ENCODE data around the gene IQGAP2. TPM values are rescaled to one million over a fixed set of nuclear protein-coding genes. Genes with fewer than 3 reads are reported as not detected.

IQGAP2 gene
- total RNA-seq, 1 donor from 2014 or later, result 8.8 TPM

GRCh38 chr5:76443066-76443800 lies 40.1 kb downstream of the IQGAP2 start:
- H3K36me3 Mint-ChIP-seq (ENCODE audit: unreplicated experiment), result peaks cover 2% of the 10 kb centered on the region

GRCh38 chr5:76445063-76445462 lies 42.0 kb downstream of the IQGAP2 start:
- no peaks in the 10 kb centered on the region for H3K4me1 Mint-ChIP-seq (ENCODE audit: unreplicated experiment)
- H3K27ac Mint-ChIP-seq (ENCODE audit: unreplicated experiment), result no peak overlapping the region
- peaks cover 18% of the 10 kb centered on the region for H3K27me3 Mint-ChIP-seq (ENCODE audit: unreplicated experiment)
- TF ChIP-seq CTCF (IDR thresholded peaks at IDR 0.05), result no peak
- DNase-seq (ENCODE audit: extremely low spot score, unreplicated experiment), result no peak
- H3K36me3 Mint-ChIP-seq (ENCODE audit: unreplicated experiment), result no peaks in the 10 kb centered on the region
- no peak overlapping the region for H3K4me3 Mint-ChIP-seq (ENCODE audit: unreplicated experiment)
- no peaks in the 10 kb centered on the region for H3K9me3 Mint-ChIP-seq (ENCODE audit: unreplicated experiment)

More at GRCh38 chr5:76443066-76443800, 40.1 kb downstream of the IQGAP2 start:
- no peak for DNase-seq (ENCODE audit: extremely low spot score, unreplicated experiment)
- no peak for TF ChIP-seq CTCF (IDR thresholded peaks at IDR 0.05)
- Mint-ChIP-seq H3K4me1 (ENCODE audit: unreplicated experiment) (no peaks in the 10 kb centered on the region), H3K27me3 (ENCODE audit: unreplicated experiment) (peaks cover 8% of the 10 kb centered on the region), H3K4me3 (ENCODE audit: unreplicated experiment) (no peak overlapping the region), H3K27ac (ENCODE audit: unreplicated experiment) (no peak overlapping the region), H3K9me3 (ENCODE audit: unreplicated experiment) (peaks cover 6% of the 10 kb centered on the region)

- Mint-ChIP-seq H3K36me3 (ENCODE audit: unreplicated experiment) (no peaks in the 10 kb centered on the region), H3K4me1 (ENCODE audit: unreplicated experiment) (no peaks in the 10 kb centered on the region), H3K4me3 (ENCODE audit: unreplicated experiment) (no peak overlapping the region), H3K27me3 (ENCODE audit: unreplicated experiment) (peaks cover 20% of the 10 kb centered on the region), H3K9me3 (ENCODE audit: unreplicated experiment) (no peaks in the 10 kb centered on the region), H3K27ac (ENCODE audit: unreplicated experiment) (no peak overlapping the region)
- no peak for DNase-seq (ENCODE audit: extremely low spot score, unreplicated experiment)
- TF ChIP-seq CTCF (IDR thresholded peaks at IDR 0.05), result no peak
Measured at GRCh38 chr5:76445830-76446229, 42.7 kb downstream of the IQGAP2 start.

GRCh38 chr5:76446776-76447175 lies 43.7 kb downstream of the IQGAP2 start:
- Mint-ChIP-seq H3K4me1 (ENCODE audit: unreplicated experiment) (no peaks in the 10 kb centered on the region), H3K27me3 (ENCODE audit: unreplicated experiment) (peaks cover 20% of the 10 kb centered on the region), H3K36me3 (ENCODE audit: unreplicated experiment) (no peaks in the 10 kb centered on the region), H3K27ac (ENCODE audit: unreplicated experiment) (no peak overlapping the region), H3K9me3 (ENCODE audit: unreplicated experiment) (no peaks in the 10 kb centered on the region), H3K4me3 (ENCODE audit: unreplicated experiment) (no peak overlapping the region)
- no peak for TF ChIP-seq CTCF (IDR thresholded peaks at IDR 0.05)
- DNase-seq (ENCODE audit: extremely low spot score, unreplicated experiment), result no peak

- peaks cover 20% of the 10 kb centered on the region for H3K27me3 Mint-ChIP-seq (ENCODE audit: unreplicated experiment)
- H3K4me1 Mint-ChIP-seq (ENCODE audit: unreplicated experiment), result peaks cover 6% of the 10 kb centered on the region
- H3K9me3 Mint-ChIP-seq (ENCODE audit: unreplicated experiment), result no peaks in the 10 kb centered on the region
- TF ChIP-seq CTCF (IDR thresholded peaks at IDR 0.05), result no peak
- DNase-seq (ENCODE audit: extremely low spot score, unreplicated experiment), result no peak
- H3K4me3 Mint-ChIP-seq (ENCODE audit: unreplicated experiment), result no peak overlapping the region
- no peaks in the 10 kb centered on the region for H3K36me3 Mint-ChIP-seq (ENCODE audit: unreplicated experiment)
- no peak overlapping the region for H3K27ac Mint-ChIP-seq (ENCODE audit: unreplicated experiment)
Measured at GRCh38 chr5:76449606-76450005, 46.5 kb downstream of the IQGAP2 start.
